ENCODE data around the gene LRP11. TPM values are rescaled to one million over a fixed set of nuclear protein-coding genes. Genes with fewer than 3 reads are reported as not detected.

LRP11 gene
- total RNA-seq, 1 experiment from 2014 or later: 17.7 TPM

- no peak for DNase-seq
- no peaks in the 10 kb centered on the region; the same call in 1 of the 2 replicates for H3K4me1 ChIP-seq
- intact Hi-C loops (cut with micrococcal nuclease; ENCODE audit: unreplicated experiment): no loop called here
- ChIA-PET CTCF (no interaction called here), POLR2A (no interaction called here)
- no peaks in the 10 kb centered on the region for H3K9me3 ChIP-seq
- no peaks in the 10 kb centered on the region for H3K27me3 ChIP-seq (replicated peaks; ENCODE audit: control insufficient read depth, insufficient read depth, low read length)
- Mint-ChIP-seq H3K4me3 (ENCODE audit: unreplicated experiment) (no peak overlapping the region), H3K27ac (ENCODE audit: unreplicated experiment) (no peak overlapping the region), H3K9me3 (ENCODE audit: unreplicated experiment) (no peaks in the 10 kb centered on the region), H3K27me3 (ENCODE audit: insufficient read depth, unreplicated experiment) (no peaks in the 10 kb centered on the region), H3K36me3 (ENCODE audit: insufficient read depth, unreplicated experiment) (peaks cover 49% of the 10 kb centered on the region), H3K4me1 (ENCODE audit: low read depth, unreplicated experiment) (peaks cover 6% of the 10 kb centered on the region)
- no peaks in the 10 kb centered on the region; the same call in 1 of the 2 replicates for H3K36me3 ChIP-seq (ENCODE audit: control insufficient read depth, insufficient read depth, low read length)
- no peak overlapping the region for H3K4me3 ChIP-seq (ENCODE audit: low read depth, low read length)
- no peak for TF ChIP-seq CTCF (IDR thresholded peaks at IDR 0.05; ENCODE audit: insufficient read depth in 1 of 2, low read depth in 1 of 2, low read length in 1 of 2, severe bottlenecking in 1 of 2, unreplicated experiment in 1 of 2)
- BruUV-seq (replicated peaks): no TSS peak
These were observed 81.8 kb downstream of the LRP11 start for GRCh38 chr6:149782337-149782736.

- POLR2A ChIA-PET: no interaction called here
- Histone ChIP-seq H3K4me3 (ENCODE audit: low read depth, low read length) (no peak overlapping the region), H3K36me3 (ENCODE audit: control insufficient read depth, insufficient read depth, low read length) (no peaks in the 10 kb centered on the region; the same call in 1 of the 2 replicates), H3K27me3 (replicated peaks; ENCODE audit: control insufficient read depth, insufficient read depth, low read length) (no peaks in the 10 kb centered on the region), H3K9me3 (no peaks in the 10 kb centered on the region), H3K4me1 (no peaks in the 10 kb centered on the region; the same call in 1 of the 2 replicates)
- no peak overlapping the region for H3K4me3 Mint-ChIP-seq (ENCODE audit: unreplicated experiment)
- no peaks in the 10 kb centered on the region for H3K9me3 Mint-ChIP-seq (ENCODE audit: unreplicated experiment)
- CTCF ChIA-PET: no interaction called here
- intact Hi-C loops (cut with micrococcal nuclease; ENCODE audit: unreplicated experiment): no loop called here
- no peak for TF ChIP-seq CTCF (IDR thresholded peaks at IDR 0.05; ENCODE audit: insufficient read depth in 1 of 2, low read depth in 1 of 2, low read length in 1 of 2, severe bottlenecking in 1 of 2, unreplicated experiment in 1 of 2)
- H3K27me3 Mint-ChIP-seq (ENCODE audit: insufficient read depth, unreplicated experiment): no peaks in the 10 kb centered on the region
- H3K36me3 Mint-ChIP-seq (ENCODE audit: insufficient read depth, unreplicated experiment): peaks cover 48% of the 10 kb centered on the region
- H3K4me1 Mint-ChIP-seq (ENCODE audit: low read depth, unreplicated experiment): peaks cover 6% of the 10 kb centered on the region
- no peak for DNase-seq
- no TSS peak for BruUV-seq (replicated peaks)
- no peak overlapping the region for H3K27ac Mint-ChIP-seq (ENCODE audit: unreplicated experiment)
These were observed 82.4 kb downstream of the LRP11 start for GRCh38 chr6:149781715-149782114.

DNA sequence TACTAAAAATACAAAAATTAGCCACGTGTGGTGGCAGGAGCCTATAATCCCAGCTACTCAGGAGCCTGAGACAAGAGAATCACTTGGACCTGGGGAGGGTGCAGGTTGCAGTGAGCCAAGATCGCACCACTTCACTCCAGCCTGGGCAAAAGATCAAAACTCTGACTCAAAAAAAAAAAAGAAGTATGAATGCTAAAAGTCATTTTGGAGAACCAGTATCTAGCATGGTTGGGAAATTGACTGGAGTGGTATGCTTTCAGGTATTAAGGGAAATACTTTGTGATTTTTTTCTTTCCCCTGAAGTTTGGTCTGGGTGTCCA lies 84.6 kb downstream of the LRP11 start:
- H3K27me3 ChIP-seq (replicated peaks; ENCODE audit: control insufficient read depth, insufficient read depth, low read length): no peaks in the 10 kb centered on the region
- H3K36me3 ChIP-seq (ENCODE audit: control insufficient read depth, insufficient read depth, low read length): no peaks in the 10 kb centered on the region; the same call in 1 of the 2 replicates
- no peak for DNase-seq
- intact Hi-C loops (cut with micrococcal nuclease; ENCODE audit: unreplicated experiment): no loop called here
- ChIA-PET CTCF (no interaction called here), POLR2A (no interaction called here)
- Mint-ChIP-seq H3K4me1 (ENCODE audit: low read depth, unreplicated experiment) (peaks cover 6% of the 10 kb centered on the region), H3K27me3 (ENCODE audit: insufficient read depth, unreplicated experiment) (no peaks in the 10 kb centered on the region), H3K27ac (ENCODE audit: unreplicated experiment) (no peak overlapping the region), H3K9me3 (ENCODE audit: unreplicated experiment) (no peaks in the 10 kb centered on the region), H3K36me3 (ENCODE audit: insufficient read depth, unreplicated experiment) (peaks cover 61% of the 10 kb centered on the region), H3K4me3 (ENCODE audit: unreplicated experiment) (no peak overlapping the region)
- H3K9me3 ChIP-seq: no peaks in the 10 kb centered on the region
- no peak for TF ChIP-seq CTCF (IDR thresholded peaks at IDR 0.05; ENCODE audit: insufficient read depth in 1 of 2, low read depth in 1 of 2, low read length in 1 of 2, severe bottlenecking in 1 of 2, unreplicated experiment in 1 of 2)
- no peaks in the 10 kb centered on the region; the same call in 1 of the 2 replicates for H3K4me1 ChIP-seq
- H3K4me3 ChIP-seq (ENCODE audit: low read depth, low read length): no peak overlapping the region
- no TSS peak for BruUV-seq (replicated peaks)
